ENCODE data around the gene ACAT2. TPM values are rescaled to one million over a fixed set of nuclear protein-coding genes. Genes with fewer than 3 reads are reported as not detected.
A peak's percentile ranks its signal among the peaks of the same experiment; 100 is the strongest.

ACAT2 gene
- total RNA-seq, 2 experiments from 2014 or later, result 21.4 to 25.8 TPM

DNA sequence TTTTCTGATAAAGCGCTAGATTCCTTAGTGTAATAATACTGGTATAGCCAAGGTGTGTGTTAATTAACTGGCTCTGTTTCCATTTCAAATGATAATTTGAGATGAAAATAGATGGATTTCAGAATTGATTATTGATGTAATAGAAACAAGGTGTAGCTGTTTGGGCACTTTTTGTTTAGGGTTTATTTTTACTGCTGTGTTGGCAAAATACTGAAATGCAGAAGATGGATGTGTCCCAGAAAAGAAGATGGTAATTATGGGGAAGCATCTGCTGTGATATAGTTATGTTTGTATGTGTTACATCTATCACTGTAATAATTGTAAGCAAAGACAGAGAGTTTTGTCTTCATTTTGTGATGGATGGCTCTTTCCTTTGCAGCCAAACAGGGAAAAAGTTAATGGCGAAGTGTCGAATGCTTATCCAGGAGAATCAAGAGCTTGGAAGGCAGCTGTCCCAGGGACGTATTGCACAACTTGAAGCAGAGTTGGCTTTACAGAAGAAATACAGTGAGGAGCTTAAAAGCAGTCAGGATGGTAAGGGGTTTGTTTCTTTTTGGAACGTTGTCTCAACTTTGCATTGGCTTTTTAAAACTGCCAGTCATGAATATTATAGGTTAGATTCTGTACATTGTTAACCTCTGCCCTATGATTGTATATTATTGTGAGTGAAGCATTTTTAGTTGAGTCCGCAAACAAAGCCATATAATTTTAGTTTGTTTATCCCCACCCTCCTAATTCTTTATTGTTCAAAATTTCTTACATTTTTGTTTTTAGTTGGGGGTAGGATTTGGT lies 8.6 kb upstream of the ACAT2 start:
- Mint-ChIP-seq H3K4me1 (ENCODE audit: low read depth) (peaks cover 20% of the 10 kb centered on the region), H3K4me3 (no peak overlapping the region), H3K36me3 (ENCODE audit: low read depth) (peaks cover 99% of the 10 kb centered on the region), H3K27me3 (no peaks in the 10 kb centered on the region), H3K27ac (no peak overlapping the region), H3K9me3 (no peaks in the 10 kb centered on the region)
- Histone ChIP-seq H3K27me3 (ENCODE audit: control insufficient read depth in 1 of 2, insufficient read depth in 2 of 2, low read length in 2 of 2) (no peaks in the 10 kb centered on the region), H3K9me3 (ENCODE audit: control insufficient read depth in 1 of 2, insufficient read depth in 1 of 2, low read length in 2 of 2) (no peaks in the 10 kb centered on the region), H3K27ac (ENCODE audit: low read depth in 1 of 2, low read length in 2 of 2) (no peak overlapping the region), H3K36me3 (ENCODE audit: insufficient read depth, low read length) (peaks cover 88% of the 10 kb centered on the region), H3K4me3 (ENCODE audit: low read length) (no peak overlapping the region), H3K4me1 (ENCODE audit: insufficient read depth, low read length) (no peaks in the 10 kb centered on the region)
- ChIA-PET POLR2A (no interaction called here), CTCF (interaction anchor here (1.0 kb wide), 1 partner anchor 12 kb away, joined by 3 read pairs; no protein-coding TSS in a partner anchor)
- no peak for ATAC-seq (ENCODE audit: poor library complexity)
- DNase-seq, result no peak
- TF ChIP-seq, protein P1, sequence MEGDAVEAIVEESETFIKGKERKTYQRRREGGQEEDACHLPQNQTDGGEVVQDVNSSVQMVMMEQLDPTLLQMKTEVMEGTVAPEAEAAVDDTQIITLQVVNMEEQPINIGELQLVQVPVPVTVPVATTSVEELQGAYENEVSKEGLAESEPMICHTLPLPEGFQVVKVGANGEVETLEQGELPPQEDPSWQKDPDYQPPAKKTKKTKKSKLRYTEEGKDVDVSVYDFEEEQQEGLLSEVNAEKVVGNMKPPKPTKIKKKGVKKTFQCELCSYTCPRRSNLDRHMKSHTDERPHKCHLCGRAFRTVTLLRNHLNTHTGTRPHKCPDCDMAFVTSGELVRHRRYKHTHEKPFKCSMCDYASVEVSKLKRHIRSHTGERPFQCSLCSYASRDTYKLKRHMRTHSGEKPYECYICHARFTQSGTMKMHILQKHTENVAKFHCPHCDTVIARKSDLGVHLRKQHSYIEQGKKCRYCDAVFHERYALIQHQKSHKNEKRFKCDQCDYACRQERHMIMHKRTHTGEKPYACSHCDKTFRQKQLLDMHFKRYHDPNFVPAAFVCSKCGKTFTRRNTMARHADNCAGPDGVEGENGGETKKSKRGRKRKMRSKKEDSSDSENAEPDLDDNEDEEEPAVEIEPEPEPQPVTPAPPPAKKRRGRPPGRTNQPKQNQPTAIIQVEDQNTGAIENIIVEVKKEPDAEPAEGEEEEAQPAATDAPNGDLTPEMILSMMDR (IDR thresholded peaks at IDR 0.05), result no peak
- intact Hi-C loops (cut with DNase I, micrococcal nuclease), result no loop called here

DNA sequence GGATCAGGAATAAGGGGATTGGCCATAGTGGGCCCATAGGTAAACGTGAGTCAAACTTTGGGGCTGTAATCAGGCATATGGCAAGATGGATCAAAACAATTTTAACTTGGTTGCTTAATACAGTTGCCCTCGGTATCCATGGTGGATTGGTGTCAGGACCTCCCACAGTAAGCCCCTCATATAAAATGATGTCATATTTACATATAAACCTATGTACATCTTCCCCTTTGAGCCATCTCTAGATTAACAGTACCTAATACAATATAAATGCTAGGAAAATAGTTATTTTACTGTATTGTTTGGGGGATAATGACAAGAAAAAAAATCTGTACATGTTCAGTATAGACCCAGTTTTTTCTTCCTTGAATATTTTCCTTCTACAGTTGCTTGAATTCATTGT lies 7.4 kb upstream of the ACAT2 start:
- Histone ChIP-seq H3K27me3 (ENCODE audit: control insufficient read depth in 1 of 2, insufficient read depth in 2 of 2, low read length in 2 of 2) (no peaks in the 10 kb centered on the region), H3K4me3 (ENCODE audit: low read length) (no peak overlapping the region), H3K4me1 (ENCODE audit: insufficient read depth, low read length) (no peaks in the 10 kb centered on the region), H3K9me3 (ENCODE audit: control insufficient read depth in 1 of 2, insufficient read depth in 1 of 2, low read length in 2 of 2) (no peaks in the 10 kb centered on the region), H3K27ac (ENCODE audit: low read depth in 1 of 2, low read length in 2 of 2) (no peak overlapping the region), H3K36me3 (ENCODE audit: insufficient read depth, low read length) (peaks cover 84% of the 10 kb centered on the region)
- H3K27me3 Mint-ChIP-seq, result no peaks in the 10 kb centered on the region
- H3K36me3 Mint-ChIP-seq (ENCODE audit: low read depth), result peaks cover 94% of the 10 kb centered on the region
- intact Hi-C loops (cut with DNase I, micrococcal nuclease), result no loop called here
- H3K4me3 Mint-ChIP-seq, result no peak overlapping the region
- H3K4me1 Mint-ChIP-seq (ENCODE audit: low read depth), result peaks cover 19% of the 10 kb centered on the region
- H3K9me3 Mint-ChIP-seq, result no peaks in the 10 kb centered on the region
- CTCF ChIA-PET, result no interaction called here
- H3K27ac Mint-ChIP-seq, result peak overlapping the region; percentile 15
- POLR2A ChIA-PET, result no interaction called here
- ATAC-seq (ENCODE audit: poor library complexity), result no peak
- TF ChIP-seq, protein P1 (IDR thresholded peaks at IDR 0.05), result no peak
- no peak for DNase-seq

DNA sequence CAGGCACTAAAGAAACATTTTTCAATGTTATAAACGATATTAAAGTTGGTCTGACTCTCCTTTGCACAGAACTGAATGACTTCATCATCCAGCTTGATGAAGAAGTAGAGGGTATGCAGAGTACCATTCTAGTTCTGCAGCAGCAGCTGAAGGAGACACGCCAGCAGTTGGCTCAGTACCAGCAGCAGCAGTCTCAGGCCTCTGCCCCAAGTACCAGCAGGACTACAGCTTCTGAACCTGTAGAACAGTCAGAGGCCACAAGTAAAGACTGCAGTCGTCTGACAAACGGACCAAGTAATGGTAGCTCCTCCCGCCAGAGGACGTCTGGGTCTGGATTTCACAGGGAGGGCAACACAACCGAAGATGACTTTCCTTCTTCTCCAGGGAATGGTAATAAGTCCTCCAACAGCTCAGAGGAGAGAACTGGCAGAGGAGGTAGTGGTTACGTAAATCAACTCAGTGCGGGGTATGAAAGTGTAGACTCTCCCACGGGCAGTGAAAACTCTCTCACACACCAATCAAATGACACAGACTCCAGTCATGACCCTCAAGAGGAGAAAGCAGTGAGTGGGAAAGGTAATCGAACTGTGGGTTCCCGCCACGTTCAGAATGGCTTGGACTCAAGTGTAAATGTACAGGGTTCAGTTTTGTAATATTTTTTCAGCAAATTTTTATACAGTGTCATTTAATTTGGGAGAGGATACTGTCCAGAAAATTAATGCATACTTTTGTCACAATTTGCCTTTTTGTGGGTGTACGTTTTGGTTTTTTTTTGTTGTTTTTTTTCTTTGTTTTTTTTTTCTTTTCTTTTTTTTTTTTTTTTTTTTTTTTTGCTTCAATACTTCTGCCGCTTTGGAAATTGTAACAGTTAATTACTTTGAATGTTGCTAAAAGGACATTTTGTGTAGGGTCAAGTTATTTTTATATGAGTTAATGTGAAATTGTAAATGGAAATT lies 6.6 kb upstream of the ACAT2 start:
- Histone ChIP-seq H3K27ac (ENCODE audit: low read depth in 1 of 2, low read length in 2 of 2) (no peak overlapping the region), H3K4me3 (ENCODE audit: low read length) (no peak overlapping the region), H3K9me3 (ENCODE audit: control insufficient read depth in 1 of 2, insufficient read depth in 1 of 2, low read length in 2 of 2) (no peaks in the 10 kb centered on the region), H3K4me1 (ENCODE audit: insufficient read depth, low read length) (no peaks in the 10 kb centered on the region), H3K36me3 (ENCODE audit: insufficient read depth, low read length) (peaks cover 75% of the 10 kb centered on the region), H3K27me3 (ENCODE audit: control insufficient read depth in 1 of 2, insufficient read depth in 2 of 2, low read length in 2 of 2) (no peaks in the 10 kb centered on the region)
- Mint-ChIP-seq H3K36me3 (ENCODE audit: low read depth) (peaks cover 90% of the 10 kb centered on the region), H3K27ac (peak overlapping the region; percentile 15), H3K4me3 (no peak overlapping the region), H3K4me1 (ENCODE audit: low read depth) (peaks cover 19% of the 10 kb centered on the region), H3K9me3 (no peaks in the 10 kb centered on the region), H3K27me3 (no peaks in the 10 kb centered on the region)
- ChIA-PET CTCF (no interaction called here), POLR2A (interaction anchor here (1.0 kb wide), 2 partner anchors 29 to 36 kb away, joined by 4 to 5 read pairs; partner anchors contain the start of gene WTAP)
- TF ChIP-seq, protein P1 (IDR thresholded peaks at IDR 0.05), result no peak
- ATAC-seq (ENCODE audit: poor library complexity), result no peak
- intact Hi-C loops (cut with DNase I, micrococcal nuclease), result no loop called here
- no peak for DNase-seq

Measured in CD4-positive, alpha-beta T cell (primary cell).